Hepatocyte (in vitro differentiated cells): Measurements from ENCODE around the gene MUC2.

Source experiments
- CTCF ChIP-seq: fragments of 200-600 bp; sonication (generic); IDR thresholded peaks from 2 replicates; pipeline ENCODE4 v1.5.1; 2016; ENCODE audit warnings: antibody characterized with exemption, mild to moderate bottlenecking; ENCODE audit not compliant: poor library complexity
- EZH2 ChIP-seq: fragments of 200-600 bp; sonication (generic); IDR thresholded peaks from 2 replicates; pipeline ENCODE4 v1.6.1; 2016; ENCODE audit warnings: antibody characterized with exemption, mild to moderate bottlenecking, borderline replicate concordance
- EZH2phosphoT487 ChIP-seq: fragments of 200-600 bp; sonication (generic); IDR thresholded peaks from one replicate; pipeline ENCODE4 v1.6.1; 2018; ENCODE audit warnings: antibody characterized with exemption, mild to moderate bottlenecking, low read depth, moderate library complexity; ENCODE audit not compliant: unreplicated experiment, severe bottlenecking

- TF ChIP-seq EZH2 (no peak), CTCF (no peak), EZH2phosphoT487 (no peak)
Measured at GRCh38 chr11:1051356-1052132, 23.1 kb upstream of the MUC2 start.
